ENCODE results near the gene BUB1.

DNA sequence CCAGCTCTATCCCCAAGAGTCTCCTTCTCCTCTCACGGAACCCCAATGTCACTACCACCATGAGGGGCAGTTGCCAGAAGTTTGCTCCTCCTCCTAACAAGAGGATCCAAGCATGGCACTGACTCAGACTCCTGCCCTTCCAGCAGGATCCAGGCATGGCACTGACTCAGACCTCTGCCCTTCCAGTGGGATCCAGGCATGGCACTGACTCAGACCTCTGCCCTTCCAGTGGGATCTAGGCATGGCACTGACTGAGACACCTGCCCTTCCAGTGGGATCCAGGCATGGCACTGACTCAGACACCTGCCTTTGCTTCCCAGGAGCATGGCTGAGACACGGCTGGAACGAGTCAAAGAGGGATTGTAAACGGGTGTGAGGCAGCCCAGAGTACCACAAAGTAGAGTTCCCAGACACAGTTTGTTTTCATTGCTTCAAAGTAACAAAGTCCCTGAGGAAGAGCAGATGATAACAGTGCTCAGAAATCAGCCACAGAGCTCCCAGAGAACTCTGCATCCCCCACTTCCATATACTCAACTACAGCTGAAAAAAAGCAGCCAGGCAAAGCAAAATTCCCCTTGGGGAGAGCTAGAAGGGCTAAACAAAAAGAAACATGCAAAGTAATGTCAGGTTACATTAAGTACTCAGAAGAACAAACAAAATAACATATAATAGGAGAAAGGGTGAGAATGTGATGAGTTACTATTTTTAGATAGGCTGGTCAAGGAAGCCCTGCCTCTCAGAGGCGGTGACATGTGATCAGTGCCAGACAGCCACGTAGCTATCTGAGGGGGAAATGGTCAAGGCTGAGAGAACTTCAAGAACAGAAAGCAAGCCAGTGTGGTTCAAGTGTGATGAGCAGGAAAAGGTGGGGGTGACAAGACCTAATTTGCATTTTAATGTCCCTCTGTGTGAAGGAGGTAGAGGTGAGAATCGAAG, 3.0 kb downstream of the BUB1 start:
- TF ChIP-seq, protein P1, sequence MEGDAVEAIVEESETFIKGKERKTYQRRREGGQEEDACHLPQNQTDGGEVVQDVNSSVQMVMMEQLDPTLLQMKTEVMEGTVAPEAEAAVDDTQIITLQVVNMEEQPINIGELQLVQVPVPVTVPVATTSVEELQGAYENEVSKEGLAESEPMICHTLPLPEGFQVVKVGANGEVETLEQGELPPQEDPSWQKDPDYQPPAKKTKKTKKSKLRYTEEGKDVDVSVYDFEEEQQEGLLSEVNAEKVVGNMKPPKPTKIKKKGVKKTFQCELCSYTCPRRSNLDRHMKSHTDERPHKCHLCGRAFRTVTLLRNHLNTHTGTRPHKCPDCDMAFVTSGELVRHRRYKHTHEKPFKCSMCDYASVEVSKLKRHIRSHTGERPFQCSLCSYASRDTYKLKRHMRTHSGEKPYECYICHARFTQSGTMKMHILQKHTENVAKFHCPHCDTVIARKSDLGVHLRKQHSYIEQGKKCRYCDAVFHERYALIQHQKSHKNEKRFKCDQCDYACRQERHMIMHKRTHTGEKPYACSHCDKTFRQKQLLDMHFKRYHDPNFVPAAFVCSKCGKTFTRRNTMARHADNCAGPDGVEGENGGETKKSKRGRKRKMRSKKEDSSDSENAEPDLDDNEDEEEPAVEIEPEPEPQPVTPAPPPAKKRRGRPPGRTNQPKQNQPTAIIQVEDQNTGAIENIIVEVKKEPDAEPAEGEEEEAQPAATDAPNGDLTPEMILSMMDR (IDR thresholded peaks at IDR 0.05) = no peak
- TF ChIP-seq POLR2A (IDR thresholded peaks at IDR 0.05) = no peak

Measured in thyroid gland (tissue), 4 donors.